ENCODE results near the gene KSR1.

DNA sequence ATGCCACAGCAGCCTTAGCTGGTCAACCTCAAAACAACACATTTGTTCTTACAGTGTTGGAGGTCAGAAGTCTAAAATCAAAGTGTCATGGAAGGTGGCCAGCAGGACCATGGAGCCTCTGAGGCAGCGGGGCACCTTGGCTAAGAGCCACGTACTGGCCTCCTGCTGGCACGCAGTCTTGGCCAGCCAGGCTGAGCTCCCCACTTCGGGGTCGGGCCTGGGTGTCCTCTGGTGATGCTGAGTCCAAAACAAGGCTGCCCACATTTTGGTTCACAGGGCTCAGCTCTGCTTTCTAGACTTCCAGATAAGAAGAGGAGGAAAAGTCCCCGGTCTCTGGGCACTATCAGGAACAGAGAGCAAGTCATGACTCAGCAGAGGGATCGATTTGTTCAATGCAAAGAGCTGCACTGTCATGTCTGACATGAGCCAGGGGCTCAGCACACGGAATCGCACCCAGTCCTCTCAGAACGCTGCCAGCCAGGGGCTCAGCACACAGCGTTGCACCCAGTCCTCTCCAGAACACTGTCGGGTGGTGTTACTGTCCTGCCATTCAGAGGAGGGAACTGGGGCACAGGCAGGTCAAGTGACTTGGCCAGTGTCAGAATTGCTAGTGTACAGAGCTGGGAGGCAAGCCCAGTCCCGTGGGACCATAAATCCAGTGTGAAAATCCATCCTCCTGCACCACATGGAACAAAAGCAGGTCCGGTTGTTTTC is 177.2 kb downstream of the KSR1 start:
- TF ChIP-seq STAT3 (IDR thresholded peaks at IDR 0.05; ENCODE audit: low read depth, low read length) (no peak), POLR2A (IDR thresholded peaks at IDR 0.05; ENCODE audit: low read depth, low read length) (no peak), POLR2AphosphoS5 (IDR thresholded peaks at IDR 0.05; ENCODE audit: low read length) (no peak), CREB1 (IDR thresholded peaks at IDR 0.05; ENCODE audit: low read depth) (no peak), JUNB (IDR thresholded peaks at IDR 0.05) (no peak), STAT1 (conservative IDR thresholded peaks at IDR 0.05) (no peak), GABPA (IDR thresholded peaks at IDR 0.05; ENCODE audit: low read depth) (no peak)
- TF ChIP-seq, protein P1, sequence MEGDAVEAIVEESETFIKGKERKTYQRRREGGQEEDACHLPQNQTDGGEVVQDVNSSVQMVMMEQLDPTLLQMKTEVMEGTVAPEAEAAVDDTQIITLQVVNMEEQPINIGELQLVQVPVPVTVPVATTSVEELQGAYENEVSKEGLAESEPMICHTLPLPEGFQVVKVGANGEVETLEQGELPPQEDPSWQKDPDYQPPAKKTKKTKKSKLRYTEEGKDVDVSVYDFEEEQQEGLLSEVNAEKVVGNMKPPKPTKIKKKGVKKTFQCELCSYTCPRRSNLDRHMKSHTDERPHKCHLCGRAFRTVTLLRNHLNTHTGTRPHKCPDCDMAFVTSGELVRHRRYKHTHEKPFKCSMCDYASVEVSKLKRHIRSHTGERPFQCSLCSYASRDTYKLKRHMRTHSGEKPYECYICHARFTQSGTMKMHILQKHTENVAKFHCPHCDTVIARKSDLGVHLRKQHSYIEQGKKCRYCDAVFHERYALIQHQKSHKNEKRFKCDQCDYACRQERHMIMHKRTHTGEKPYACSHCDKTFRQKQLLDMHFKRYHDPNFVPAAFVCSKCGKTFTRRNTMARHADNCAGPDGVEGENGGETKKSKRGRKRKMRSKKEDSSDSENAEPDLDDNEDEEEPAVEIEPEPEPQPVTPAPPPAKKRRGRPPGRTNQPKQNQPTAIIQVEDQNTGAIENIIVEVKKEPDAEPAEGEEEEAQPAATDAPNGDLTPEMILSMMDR (IDR thresholded peaks at IDR 0.05 in 2 of 3, conservative IDR thresholded peaks at IDR 0.05 in 1 of 3; ENCODE audit: control insufficient read depth in 2 of 3, extremely low read depth in 1 of 3, insufficient read depth in 1 of 3, low read depth in 3 of 3, low read length in 3 of 3) = no peak

Data from GM12878 (cell line).